Activated T-helper 1 cell treated with anti-CD3 and anti-CD28 coated beads, Interleukin-12 subunit alpha, Interleukin-12 subunit beta, Interleukin-2, Interleukin-4 antibody, amounts not matched to agents 30 ng/mL and 10 ng/mL and 1 ng/mL, durations not matched to agents 14 hours and 24 hours and 36 hours (primary cell): ENCODE measurements around the gene SLCO4A1. TPM values are rescaled to one million over a fixed set of nuclear protein-coding genes. Genes with fewer than 3 reads are reported as not detected.

Source experiments
- DNase-seq: peaks from one replicate; pipeline ENCODE4 v3.0.0; 2021; ENCODE audit warnings: low spot score
- H3K27ac Mint-ChIP-seq: one replicate; pipeline ENCODE4 v1.8.0; 2021; ENCODE audit warnings: mild to moderate bottlenecking, mixed read lengths
- H3K27me3 Mint-ChIP-seq: one replicate; pipeline ENCODE4 v1.8.0; 2022; ENCODE audit warnings: mild to moderate bottlenecking, moderate library complexity, mixed read lengths; ENCODE audit not compliant: insufficient read depth
- H3K36me3 Mint-ChIP-seq: one replicate; pipeline ENCODE4 v1.8.0; 2021; ENCODE audit warnings: low read depth, mixed read lengths
- H3K4me1 Mint-ChIP-seq: one replicate; pipeline ENCODE4 v1.8.0; 2021; ENCODE audit warnings: low read depth, mixed read lengths
- H3K4me3 Mint-ChIP-seq: one replicate; pipeline ENCODE4 v1.8.0; 2021; ENCODE audit warnings: mild to moderate bottlenecking, moderate library complexity, mixed read lengths
- H3K9me3 Mint-ChIP-seq: one replicate; pipeline ENCODE4 v1.8.0; 2021; ENCODE audit warnings: mixed read lengths
- intact Hi-C: fragments of 100-400 bp; cut with micrococcal nuclease; formaldehyde crosslinking; loops from one replicate; pipeline ENCODE4 v1.15.1; 2024
- total RNA-seq: library from RNA; stranded (reverse); gene quantifications from 2 replicates; pipeline ENCODE4 v1.2.3, GENCODE V29; 2022

SLCO4A1 gene
- total RNA-seq, 1 donor from 2014 or later: 47.6 TPM

GRCh38 chr20:62656197-62656918 lies 14.1 kb downstream of the SLCO4A1 start:
- Mint-ChIP-seq H3K9me3 (no peaks in the 10 kb centered on the region), H3K27me3 (no peaks in the 10 kb centered on the region), H3K4me1 (peaks cover 17% of the 10 kb centered on the region)

DNA sequence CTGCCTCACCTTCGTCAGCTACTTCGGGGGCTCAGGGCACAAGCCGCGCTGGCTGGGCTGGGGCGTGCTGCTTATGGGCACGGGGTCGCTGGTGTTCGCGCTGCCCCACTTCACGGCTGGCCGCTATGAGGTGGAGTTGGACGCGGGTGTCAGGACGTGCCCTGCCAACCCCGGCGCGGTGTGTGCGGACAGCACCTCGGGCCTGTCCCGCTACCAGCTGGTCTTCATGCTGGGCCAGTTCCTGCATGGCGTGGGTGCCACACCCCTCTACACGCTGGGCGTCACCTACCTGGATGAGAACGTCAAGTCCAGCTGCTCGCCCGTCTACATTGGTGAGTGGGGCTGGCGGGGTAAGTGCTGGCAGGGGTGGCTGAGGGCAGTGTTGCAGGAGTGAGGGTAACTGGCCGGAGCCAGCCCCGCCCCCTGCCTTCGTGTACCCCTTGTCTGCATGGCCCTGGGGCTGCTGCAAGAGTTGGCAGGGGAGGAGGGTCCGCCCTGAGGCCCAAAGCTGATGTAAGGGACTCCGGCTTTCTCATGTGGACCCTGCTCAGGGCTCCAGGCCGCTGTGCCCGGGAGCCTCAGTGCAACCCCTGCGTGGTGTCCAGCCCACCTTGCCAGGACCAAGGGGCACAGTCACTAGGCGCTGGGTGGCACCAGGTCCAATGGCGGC lies 14.8 kb downstream of the SLCO4A1 start:
- intact Hi-C loops: no loop called here
- Mint-ChIP-seq H3K27me3 (no peaks in the 10 kb centered on the region), H3K36me3 (peaks cover 4% of the 10 kb centered on the region), H3K27ac (no peak overlapping the region), H3K9me3 (no peaks in the 10 kb centered on the region), H3K4me3 (no peak overlapping the region), H3K4me1 (peaks cover 10% of the 10 kb centered on the region)
- DNase-seq: no peak

More at GRCh38 chr20:62656197-62656918, 14.1 kb downstream of the SLCO4A1 start:
- Mint-ChIP-seq H3K36me3 (peaks cover 4% of the 10 kb centered on the region), H3K4me3 (no peak overlapping the region), H3K27ac (no peak overlapping the region)
- intact Hi-C loops: no loop called here
- DNase-seq: no peak

DNA sequence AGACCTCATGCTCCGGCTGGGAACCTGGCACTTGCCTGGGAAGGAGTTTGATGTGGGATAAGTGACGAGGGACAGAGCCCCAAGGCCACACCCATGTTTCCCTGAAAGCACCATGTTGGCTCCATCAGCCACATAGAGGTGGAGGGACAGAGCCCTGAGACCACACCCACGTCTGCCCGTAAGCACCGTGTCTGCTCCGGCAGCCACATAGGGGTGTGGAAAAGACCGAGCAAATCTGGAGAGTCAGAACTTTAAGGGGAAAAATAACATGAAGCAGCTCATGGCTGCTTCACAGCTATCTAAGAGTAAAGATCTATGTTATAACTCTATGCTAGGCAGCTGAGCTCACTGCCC lies 15.3 kb downstream of the SLCO4A1 start:
- H3K4me3 Mint-ChIP-seq: no peak overlapping the region
- peaks cover 4% of the 10 kb centered on the region for H3K36me3 Mint-ChIP-seq
- DNase-seq: no peak
- intact Hi-C loops: no loop called here
- peaks cover 5% of the 10 kb centered on the region for H3K4me1 Mint-ChIP-seq
- no peaks in the 10 kb centered on the region for H3K27me3 Mint-ChIP-seq
- H3K9me3 Mint-ChIP-seq: no peaks in the 10 kb centered on the region
- no peak overlapping the region for H3K27ac Mint-ChIP-seq

DNA sequence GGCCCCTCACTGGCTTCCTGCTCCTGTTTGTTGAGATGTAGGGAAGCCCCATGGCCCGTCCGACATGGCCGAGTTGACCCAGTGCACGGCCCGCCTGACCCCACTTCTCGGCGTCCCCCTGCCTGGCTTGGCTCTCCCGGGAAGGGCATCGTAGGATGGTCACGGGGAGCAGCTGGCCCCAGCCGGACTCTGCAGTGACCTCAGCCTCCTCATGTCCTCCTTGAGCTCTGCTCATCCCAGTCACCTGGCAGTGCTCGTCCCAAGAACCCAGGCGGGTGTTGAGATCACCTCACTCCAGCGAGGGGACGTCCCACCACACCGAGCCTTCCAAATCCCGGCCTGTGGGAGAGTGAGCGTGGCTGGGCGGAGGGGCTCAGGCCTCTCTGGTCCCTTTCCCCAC lies 15.7 kb downstream of the SLCO4A1 start:
- Mint-ChIP-seq H3K27me3 (no peaks in the 10 kb centered on the region), H3K27ac (no peak overlapping the region), H3K36me3 (peaks cover 4% of the 10 kb centered on the region), H3K9me3 (no peaks in the 10 kb centered on the region), H3K4me3 (no peak overlapping the region), H3K4me1 (peaks cover 4% of the 10 kb centered on the region)
- intact Hi-C loops: no loop called here
- DNase-seq: no peak

DNA sequence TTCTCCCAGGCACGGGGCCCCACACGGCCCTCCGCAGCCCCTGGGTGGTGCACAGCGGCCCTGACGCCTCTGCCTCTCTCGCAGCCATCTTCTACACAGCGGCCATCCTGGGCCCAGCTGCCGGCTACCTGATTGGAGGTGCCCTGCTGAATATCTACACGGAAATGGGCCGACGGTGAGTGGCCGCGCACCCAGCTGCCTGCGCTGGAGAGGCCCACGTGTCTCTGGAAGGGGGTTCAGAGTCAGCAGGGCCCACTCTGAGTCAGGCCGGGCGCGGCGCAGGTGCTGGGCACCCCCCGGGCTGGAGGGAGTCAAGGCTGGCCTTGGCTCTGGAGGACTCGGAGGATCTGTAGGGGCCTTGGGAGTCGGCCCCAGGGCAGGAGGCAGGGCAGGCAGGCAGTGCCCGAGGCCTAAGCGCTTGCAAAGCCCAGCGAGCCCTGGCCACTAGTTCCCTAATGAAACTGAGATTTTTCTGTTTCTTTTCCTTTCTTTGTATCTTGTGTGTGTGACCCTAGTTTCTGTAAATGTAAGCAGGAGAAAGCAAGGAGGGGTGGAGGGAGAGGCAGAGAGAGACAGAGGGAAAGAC lies 16.4 kb downstream of the SLCO4A1 start:
- Mint-ChIP-seq H3K27ac (no peak overlapping the region), H3K27me3 (no peaks in the 10 kb centered on the region), H3K4me3 (no peak overlapping the region), H3K9me3 (no peaks in the 10 kb centered on the region), H3K36me3 (peaks cover 4% of the 10 kb centered on the region), H3K4me1 (peaks cover under 1% of the 10 kb centered on the region)
- intact Hi-C loops: no loop called here
- DNase-seq: no peak

DNA sequence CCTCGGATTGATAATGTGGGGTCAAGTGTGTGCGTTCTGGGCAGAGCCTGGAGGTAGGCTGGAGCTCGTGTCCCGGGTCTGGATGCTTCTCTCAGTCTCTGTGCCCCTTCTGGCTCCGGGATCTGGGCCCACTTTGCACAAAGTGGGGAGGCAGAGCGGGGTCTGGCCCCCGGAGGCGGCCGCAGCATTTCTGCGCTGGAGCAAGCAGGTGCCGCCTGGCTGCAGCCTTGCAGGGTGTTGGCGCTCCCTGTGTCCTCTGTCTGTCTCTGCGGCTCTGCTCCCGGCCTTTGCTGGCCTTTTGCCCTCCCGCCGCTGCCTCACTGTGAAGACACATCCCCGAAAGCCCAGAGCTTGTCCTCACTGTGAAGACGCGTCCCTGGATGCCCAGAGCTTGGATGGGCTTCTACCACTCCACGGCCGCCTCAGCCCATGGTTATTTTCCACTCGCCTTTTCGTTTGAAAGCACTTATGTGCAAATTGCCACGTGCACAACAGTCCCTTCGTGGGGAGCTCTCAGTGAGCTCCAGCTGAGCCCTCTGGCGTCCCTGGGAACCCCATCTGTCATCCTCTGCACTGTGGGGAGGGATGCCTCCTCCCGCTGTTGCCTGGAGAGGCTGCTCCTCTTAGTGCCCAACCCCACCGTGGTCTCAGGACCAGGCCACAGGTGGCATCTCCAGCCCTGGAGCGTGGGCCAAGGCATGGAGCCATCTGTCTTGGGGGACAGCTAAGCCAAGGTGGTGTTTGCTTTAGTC lies 17.4 kb downstream of the SLCO4A1 start:
- no peaks in the 10 kb centered on the region for H3K27me3 Mint-ChIP-seq
- H3K27ac Mint-ChIP-seq: no peak overlapping the region
- H3K4me1 Mint-ChIP-seq: no peaks in the 10 kb centered on the region
- H3K36me3 Mint-ChIP-seq: peaks cover 3% of the 10 kb centered on the region
- DNase-seq: no peak
- intact Hi-C loops: no loop called here
- no peak overlapping the region for H3K4me3 Mint-ChIP-seq
- H3K9me3 Mint-ChIP-seq: no peaks in the 10 kb centered on the region

DNA sequence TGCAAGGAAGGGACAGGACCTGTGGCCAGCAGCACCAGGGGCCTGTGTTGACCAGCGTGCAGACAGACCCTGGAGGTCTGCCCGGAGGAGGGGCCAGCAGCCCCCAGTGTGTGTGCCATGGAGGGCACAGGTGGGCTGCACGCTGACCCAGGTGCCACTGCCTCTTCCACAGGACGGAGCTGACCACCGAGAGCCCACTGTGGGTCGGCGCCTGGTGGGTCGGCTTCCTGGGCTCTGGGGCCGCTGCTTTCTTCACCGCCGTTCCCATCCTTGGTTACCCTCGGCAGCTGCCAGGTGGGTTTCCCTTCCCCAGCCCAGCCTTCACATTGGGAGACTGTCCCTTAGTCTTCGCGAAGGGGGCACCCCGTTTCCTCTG lies 17.9 kb downstream of the SLCO4A1 start:
- Mint-ChIP-seq H3K4me1 (no peaks in the 10 kb centered on the region), H3K36me3 (peaks cover 6% of the 10 kb centered on the region), H3K27me3 (no peaks in the 10 kb centered on the region), H3K4me3 (no peak overlapping the region), H3K27ac (no peak overlapping the region), H3K9me3 (no peaks in the 10 kb centered on the region)
- no peak for DNase-seq
- intact Hi-C loops: no loop called here

- Mint-ChIP-seq H3K27ac (no peak overlapping the region), H3K4me1 (no peaks in the 10 kb centered on the region), H3K36me3 (peaks cover 6% of the 10 kb centered on the region), H3K9me3 (no peaks in the 10 kb centered on the region), H3K27me3 (no peaks in the 10 kb centered on the region), H3K4me3 (no peak overlapping the region)
- DNase-seq: no peak
- intact Hi-C loops: no loop called here
Measured at GRCh38 chr20:62660768-62661167, 18.5 kb downstream of the SLCO4A1 start.

GRCh38 chr20:62661647-62662046 lies 19.3 kb downstream of the SLCO4A1 start:
- DNase-seq: no peak
- Mint-ChIP-seq H3K27me3 (no peaks in the 10 kb centered on the region), H3K4me3 (no peak overlapping the region), H3K9me3 (no peaks in the 10 kb centered on the region), H3K27ac (no peak overlapping the region), H3K36me3 (peaks cover 6% of the 10 kb centered on the region), H3K4me1 (no peaks in the 10 kb centered on the region)
- intact Hi-C loops: no loop called here

DNA sequence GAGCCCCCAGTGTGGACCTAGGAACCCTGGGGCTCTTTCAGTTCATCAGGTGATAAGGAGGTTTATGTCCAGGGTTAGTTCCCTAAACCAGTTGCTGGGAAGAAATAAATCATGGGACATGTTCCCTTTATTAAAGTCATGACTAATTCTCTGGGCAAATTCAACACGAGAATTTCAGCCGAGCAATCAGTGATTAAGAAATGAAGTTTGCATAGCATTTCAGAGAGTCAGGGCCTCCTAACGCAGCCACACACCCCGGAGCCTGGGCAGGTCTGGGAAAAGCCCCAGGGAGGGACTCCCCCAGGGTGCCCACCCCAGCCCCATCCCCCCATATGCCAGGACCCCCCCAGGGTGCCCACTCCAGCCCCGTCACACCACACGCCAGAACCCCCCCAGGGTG lies 20.1 kb downstream of the SLCO4A1 start:
- H3K9me3 Mint-ChIP-seq: no peaks in the 10 kb centered on the region
- H3K4me3 Mint-ChIP-seq: no peak overlapping the region
- intact Hi-C loops: no loop called here
- H3K36me3 Mint-ChIP-seq: peaks cover 6% of the 10 kb centered on the region
- no peak for DNase-seq
- H3K27ac Mint-ChIP-seq: no peak overlapping the region
- H3K27me3 Mint-ChIP-seq: no peaks in the 10 kb centered on the region
- no peaks in the 10 kb centered on the region for H3K4me1 Mint-ChIP-seq

- H3K27ac Mint-ChIP-seq: no peak overlapping the region
- intact Hi-C loops: no loop called here
- no peaks in the 10 kb centered on the region for H3K9me3 Mint-ChIP-seq
- H3K27me3 Mint-ChIP-seq: no peaks in the 10 kb centered on the region
- peaks cover 13% of the 10 kb centered on the region for H3K36me3 Mint-ChIP-seq
- DNase-seq: no peak
- no peaks in the 10 kb centered on the region for H3K4me1 Mint-ChIP-seq
- no peak overlapping the region for H3K4me3 Mint-ChIP-seq
Measured at GRCh38 chr20:62663145-62664018, 21.1 kb downstream of the SLCO4A1 start.
